LNCaP clone FGC (cell line): Measurements from ENCODE around the gene HOXC11.

Source experiments
- DNase-seq: peaks from one replicate; pipeline ENCODE4 v3.0.0-alpha.2; 2011; ENCODE audit warnings: low read depth
- H3K4me3 ChIP-seq: 2 replicates; pipeline ENCODE4 v1.5.1; 2011; ENCODE audit warnings: mild to moderate bottlenecking, low read depth, low read length, control low read depth
- CTCF ChIP-seq: IDR thresholded peaks from 2 replicates; pipeline ENCODE4 v1.5.1; 2012; ENCODE audit warnings: mild to moderate bottlenecking; ENCODE audit not compliant: control insufficient read depth, insufficient read depth; ENCODE audit errors: extremely low read depth

HOXC11 gene

GRCh38 chr12:53961025-53961761, 11.7 kb upstream of the HOXC11 start:
- DNase-seq: no peak
- no peak for TF ChIP-seq CTCF

GRCh38 chr12:53963005-53963404, 9.9 kb upstream of the HOXC11 start:
- no peak overlapping the region for H3K4me3 ChIP-seq
- no peak for DNase-seq
- TF ChIP-seq CTCF: no peak

More at GRCh38 chr12:53961025-53961761, 11.7 kb upstream of the HOXC11 start:
- no peak overlapping the region for H3K4me3 ChIP-seq

- no peak for DNase-seq
- TF ChIP-seq CTCF: no peak
- no peak overlapping the region for H3K4me3 ChIP-seq
Observed at GRCh38 chr12:53963434-53964314, 9.3 kb upstream of the HOXC11 start.

- DNase-seq: no peak
- H3K4me3 ChIP-seq: no peak overlapping the region
- no peak for TF ChIP-seq CTCF
Observed at GRCh38 chr12:53964315-53964713, 8.6 kb upstream of the HOXC11 start.

- TF ChIP-seq CTCF: no peak
- no peak overlapping the region for H3K4me3 ChIP-seq
- DNase-seq: no peak
Observed at GRCh38 chr12:53965281-53966084, 7.4 kb upstream of the HOXC11 start.

GRCh38 chr12:53966085-53966384, 6.9 kb upstream of the HOXC11 start:
- no peak for DNase-seq
- H3K4me3 ChIP-seq: no peak overlapping the region
- TF ChIP-seq CTCF: no peak
